HG03354 (cell line): ENCODE results near the gene AMOT.

Experiments
- ATAC-seq: cut with Tn5 transposase; IDR thresholded peaks from one replicate; pipeline ENCODE4 v1.9.1; 2021; ENCODE audit warnings: mild to moderate bottlenecking; ENCODE audit not compliant: unreplicated experiment, poor library complexity, severe bottlenecking

The AMOT gene

GRCh38 chrX:112812741-112813140, 27.9 kb downstream of the AMOT start:
- ATAC-seq = no peak

- no peak for ATAC-seq
These were observed 31.9 kb downstream of the AMOT start for GRCh38 chrX:112808651-112809195.

GRCh38 chrX:112808007-112808406, 32.6 kb downstream of the AMOT start:
- ATAC-seq = no peak

- no peak for ATAC-seq
These were observed 37.6 kb downstream of the AMOT start for GRCh38 chrX:112803060-112803459.

GRCh38 chrX:112802541-112802940, 38.1 kb downstream of the AMOT start:
- no peak for ATAC-seq

- no peak for ATAC-seq
These were observed 39.5 kb downstream of the AMOT start for GRCh38 chrX:112800971-112801775.

- no peak for ATAC-seq
These were observed 41.2 kb downstream of the AMOT start for GRCh38 chrX:112799425-112799824.

- ATAC-seq = no peak
These were observed 41.9 kb downstream of the AMOT start for GRCh38 chrX:112798736-112799135.

GRCh38 chrX:112789931-112790330, 50.7 kb downstream of the AMOT start:
- no peak for ATAC-seq

GRCh38 chrX:112786076-112786475, 54.6 kb downstream of the AMOT start:
- ATAC-seq = no peak

GRCh38 chrX:112785344-112785743, 55.3 kb downstream of the AMOT start:
- ATAC-seq = no peak

- ATAC-seq = no peak
These were observed 55.9 kb downstream of the AMOT start for GRCh38 chrX:112784692-112785091.

- no peak for ATAC-seq
These were observed 61.5 kb downstream of the AMOT start for GRCh38 chrX:112779139-112779538.

GRCh38 chrX:112774651-112775293, 65.9 kb downstream of the AMOT start:
- no peak for ATAC-seq

GRCh38 chrX:112774142-112774541, 66.5 kb downstream of the AMOT start:
- ATAC-seq = no peak

GRCh38 chrX:112769034-112769433, 71.6 kb downstream of the AMOT start:
- ATAC-seq = no peak

GRCh38 chrX:112768563-112768962, 72.1 kb downstream of the AMOT start:
- ATAC-seq = no peak

- peak; percentile 64 for ATAC-seq
These were observed 73.9 kb downstream of the AMOT start for GRCh38 chrX:112766774-112767173.

- ATAC-seq = peak; percentile 80
These were observed 79.1 kb downstream of the AMOT start for GRCh38 chrX:112761242-112762207.

- peak; percentile 74 for ATAC-seq
These were observed 79.9 kb downstream of the AMOT start for GRCh38 chrX:112760697-112761096.
